MV-4-11 (cell line): ENCODE results near the gene SERPIND1.
"Not testable (repeated sequence)": the region's sequence is repeated elsewhere in the genome, so short reads cannot be mapped to it uniquely, and the experiment has no call there.

Experiments used
- DNase-seq: peaks from one replicate; lab custom pipeline; 2025; lab: John Stamatoyannopoulos, UW

SERPIND1 gene

DNA sequence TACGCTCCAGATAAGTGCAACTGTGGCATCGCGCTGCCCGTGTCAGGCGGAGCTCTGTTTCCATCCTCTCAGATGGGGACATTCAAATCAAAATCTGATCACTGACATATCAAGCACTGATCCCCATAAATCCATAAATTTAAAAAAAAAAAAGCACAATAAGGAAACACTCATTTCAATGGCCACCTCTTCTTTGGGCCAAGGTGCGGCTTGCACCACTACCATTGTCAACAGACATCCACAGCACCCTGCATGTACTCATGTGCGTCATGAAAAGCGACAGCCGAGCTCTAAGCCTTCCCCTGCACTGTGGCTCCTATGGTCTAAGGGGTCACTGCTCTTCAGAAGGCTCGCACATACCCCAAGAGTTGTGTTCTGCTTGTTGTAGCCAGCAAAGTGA lies 26.7 kb upstream of the SERPIND1 start:
- no peak for DNase-seq

DNA sequence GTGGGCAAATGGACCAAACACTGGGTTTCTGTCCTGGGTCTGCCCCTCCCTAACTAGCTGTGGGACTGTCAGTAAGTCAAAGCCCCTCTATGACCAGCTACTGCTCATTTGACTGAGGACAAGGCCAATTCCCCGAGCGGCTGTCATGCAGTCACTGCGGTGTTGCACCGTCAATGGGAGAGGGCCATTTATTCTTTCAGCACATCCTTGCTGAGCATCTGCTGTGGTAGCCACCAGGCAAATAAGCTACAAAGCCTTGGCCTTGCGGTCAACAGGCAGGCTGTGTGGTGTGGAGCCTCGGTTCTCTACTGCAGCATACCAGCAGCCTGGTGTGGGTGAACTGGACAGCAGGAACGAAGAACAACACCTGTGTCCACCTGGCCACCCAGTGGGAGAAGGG lies 25.8 kb upstream of the SERPIND1 start:
- no peak for DNase-seq

DNA sequence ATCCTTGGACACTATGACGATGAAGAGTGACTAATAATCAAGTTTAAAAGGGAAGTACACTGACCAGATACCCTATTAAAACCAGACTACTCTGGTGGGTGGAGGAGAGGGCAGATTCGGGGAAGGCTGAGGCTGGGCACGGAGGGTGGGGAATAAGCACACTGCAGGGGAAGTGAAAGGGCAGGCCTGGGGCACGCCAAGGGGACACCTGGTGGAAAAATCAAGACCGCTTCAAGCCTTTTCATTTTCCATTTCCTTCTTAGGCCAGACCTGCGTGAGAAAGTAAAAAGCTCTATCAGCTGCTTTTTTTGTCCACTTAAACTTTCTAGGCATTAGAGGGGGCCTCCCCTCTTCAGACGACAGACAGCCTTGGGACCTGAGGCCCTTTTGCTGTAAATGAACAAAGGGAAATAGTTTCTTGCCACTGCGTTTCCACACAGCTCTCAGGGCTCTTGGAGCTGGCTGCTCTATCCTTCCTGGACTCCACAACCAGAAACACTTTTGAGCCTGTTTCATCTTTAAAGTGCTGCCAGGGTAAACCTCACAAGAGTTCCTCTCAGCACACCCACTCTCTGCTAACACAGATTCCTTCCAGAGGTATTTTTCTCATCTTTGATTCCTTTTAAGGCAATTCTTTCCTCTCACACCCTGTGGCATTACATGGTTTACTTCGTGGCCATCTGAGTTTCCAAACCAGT lies 25.0 kb upstream of the SERPIND1 start:
- DNase-seq: peak; percentile 79

DNA sequence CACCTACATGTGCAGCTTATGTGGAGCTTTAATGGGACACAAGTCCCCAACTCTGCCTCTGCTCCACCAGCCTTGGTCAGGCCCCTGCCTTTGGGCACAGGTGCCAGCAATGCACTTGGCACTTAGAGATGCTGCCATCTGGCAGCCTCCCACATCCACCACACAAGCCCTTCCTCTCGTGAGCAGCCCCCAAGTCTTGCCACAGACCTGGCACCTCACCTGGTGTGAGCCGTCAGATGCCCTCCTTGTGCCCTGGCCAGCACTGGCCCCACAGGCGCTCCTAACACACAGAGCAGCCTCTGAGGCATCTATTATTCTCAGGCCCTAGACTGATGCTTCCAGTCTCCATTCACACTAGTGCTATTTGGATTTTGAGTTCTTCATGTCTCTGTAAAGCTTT lies 24.5 kb upstream of the SERPIND1 start:
- DNase-seq: no peak

DNA sequence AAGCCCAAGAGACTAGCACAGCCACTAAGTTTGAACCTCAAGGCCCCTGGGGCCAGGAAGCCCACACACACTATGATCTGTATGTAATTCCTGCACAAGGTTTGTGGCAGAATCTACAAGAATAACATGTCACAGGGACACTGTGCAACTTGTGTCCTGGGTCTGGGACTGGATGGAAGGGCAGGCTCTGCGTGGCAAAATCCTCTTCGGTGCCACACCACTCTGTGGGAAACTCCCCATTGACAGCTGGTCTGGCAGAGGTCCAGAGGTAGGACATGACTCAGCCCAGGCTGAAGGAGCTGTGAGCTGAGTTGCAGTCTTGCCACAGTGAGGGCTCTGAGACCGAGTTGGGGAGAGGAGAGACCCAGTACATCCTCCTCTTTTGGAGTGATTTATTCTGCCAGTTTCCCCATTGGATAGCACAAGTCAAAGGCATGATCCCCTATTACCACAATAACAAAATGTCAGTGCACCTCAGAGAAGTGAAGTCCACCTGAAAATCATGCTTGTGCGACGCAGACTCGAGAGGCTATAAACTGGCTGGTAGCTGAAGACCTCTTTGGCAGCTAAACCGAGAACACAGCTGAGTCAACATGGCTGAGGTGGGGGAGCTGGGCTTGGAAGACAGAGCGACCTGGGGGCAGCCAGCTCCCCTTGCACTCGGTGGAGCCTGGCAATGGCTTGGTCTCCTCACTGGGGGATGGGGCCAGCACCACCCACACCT lies 23.3 kb upstream of the SERPIND1 start:
- DNase-seq: peak; percentile 66

DNA sequence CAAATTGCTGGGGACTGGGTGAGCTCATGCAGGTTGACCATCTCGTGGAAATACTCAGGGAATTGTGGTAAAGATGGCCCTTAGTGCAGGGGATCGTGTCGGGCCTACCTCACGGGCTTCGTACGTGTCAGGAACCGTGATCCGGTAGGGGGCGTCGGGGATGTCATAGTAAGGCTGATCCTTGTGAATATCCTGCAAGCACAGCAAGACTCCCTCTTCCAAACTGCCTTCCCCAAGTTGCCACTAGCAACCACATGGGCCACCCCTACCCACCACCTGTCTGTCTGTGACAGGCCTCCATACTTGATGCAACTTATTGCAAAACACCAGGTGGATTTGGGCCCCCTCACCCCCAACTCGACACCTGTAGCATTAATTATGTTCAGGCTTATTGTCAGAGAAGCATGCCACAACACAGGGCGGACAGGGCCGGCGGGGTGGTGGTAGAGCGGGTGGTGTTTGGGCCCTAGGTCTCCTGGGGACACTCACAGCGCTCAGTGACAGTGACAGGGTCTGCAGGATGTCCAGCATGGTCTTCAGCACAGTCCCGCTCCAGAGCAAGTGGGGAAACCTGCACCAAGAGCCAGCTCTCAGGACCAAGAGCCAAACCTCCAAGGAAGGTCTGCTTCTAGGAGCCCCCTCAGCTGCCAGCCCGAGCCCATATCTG lies 22.6 kb upstream of the SERPIND1 start:
- no peak for DNase-seq

DNA sequence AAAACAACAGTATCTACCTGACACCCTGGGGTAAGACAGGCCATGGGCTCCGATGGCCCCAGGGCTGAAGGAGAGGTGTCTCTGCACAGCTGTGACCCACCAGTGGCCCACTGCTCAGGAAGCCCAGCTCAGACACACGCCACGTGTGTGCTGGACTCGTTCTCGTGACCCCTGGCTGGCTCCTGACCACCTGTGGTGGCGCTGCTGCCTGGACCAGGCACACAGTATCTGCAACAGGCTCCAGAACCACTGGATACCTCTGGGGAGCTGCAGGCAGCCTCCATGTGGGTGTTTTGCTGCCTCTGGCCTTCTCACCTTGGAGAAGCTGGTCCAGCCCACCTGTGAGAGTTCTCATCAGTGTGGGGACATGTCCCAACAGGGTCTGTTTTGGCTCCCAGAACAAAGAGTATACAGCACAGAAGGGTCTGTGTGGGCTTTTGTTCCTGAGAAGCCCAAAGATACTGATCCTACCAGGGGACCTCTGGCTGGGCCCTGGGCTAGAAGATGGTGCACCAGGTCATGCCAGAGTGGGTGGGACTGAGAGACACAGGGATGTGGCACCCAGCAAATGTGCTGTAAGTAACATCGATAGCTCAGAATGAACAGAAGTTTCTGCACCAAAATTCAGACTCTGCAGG lies 21.7 kb upstream of the SERPIND1 start:
- no peak for DNase-seq

DNA sequence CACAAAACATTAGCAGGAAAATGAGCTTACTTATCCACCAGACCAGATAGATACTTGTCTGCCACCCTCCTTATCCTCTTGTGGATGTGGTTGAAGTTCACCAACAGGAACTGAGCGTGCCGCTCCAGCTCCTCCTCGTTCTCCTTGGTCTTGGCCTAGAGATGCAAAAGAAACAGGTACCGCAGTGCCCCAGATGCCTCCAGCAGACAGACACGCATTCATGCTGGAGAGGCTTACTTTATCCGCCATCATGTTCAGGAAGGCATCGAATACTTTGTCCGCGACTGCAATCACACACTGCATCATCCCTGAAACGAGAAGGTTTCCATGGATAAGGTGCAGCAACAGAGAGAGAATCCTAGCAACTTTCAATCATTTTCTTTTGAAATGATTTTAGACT lies 21.0 kb upstream of the SERPIND1 start:
- no peak for DNase-seq

DNA sequence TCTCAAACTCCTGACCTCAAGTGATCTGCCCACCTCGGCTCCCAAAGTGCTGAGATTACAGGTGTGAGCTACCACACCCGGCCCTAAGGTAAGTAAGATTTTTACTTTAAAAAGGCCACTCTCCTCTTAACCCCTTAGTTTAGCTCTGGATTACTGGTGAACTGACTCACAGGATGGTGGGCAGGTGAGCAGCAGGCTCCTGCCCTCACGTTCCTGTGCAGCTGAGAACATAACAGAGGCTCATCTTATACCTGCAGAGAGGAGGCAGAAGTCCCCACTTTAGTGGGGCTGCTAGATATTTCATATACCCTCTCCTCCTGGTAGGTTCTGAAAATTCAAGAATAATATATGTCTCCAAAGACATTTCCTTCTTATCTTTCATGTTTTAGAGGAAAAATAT lies 17.1 kb upstream of the SERPIND1 start:
- no peak for DNase-seq

DNA sequence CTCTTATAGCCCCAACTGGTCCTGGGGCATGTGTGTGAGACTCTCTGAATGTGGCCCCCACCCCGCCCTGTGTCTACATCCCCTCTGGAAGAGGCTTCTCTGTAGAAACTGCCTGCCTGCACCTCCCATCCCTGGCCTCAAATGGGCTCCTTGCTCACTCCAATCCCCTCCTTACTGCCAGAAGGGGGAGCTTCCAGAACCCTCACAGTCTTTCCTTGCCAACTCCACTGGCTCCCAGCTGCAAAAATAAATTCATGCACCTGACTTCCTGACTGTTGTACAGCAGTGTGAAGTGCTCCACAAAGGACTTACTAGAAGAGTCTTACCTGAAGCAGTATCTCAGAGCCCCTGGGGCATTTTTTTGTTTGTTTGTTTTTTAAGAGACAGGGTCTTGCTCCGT lies 15.2 kb upstream of the SERPIND1 start:
- no peak for DNase-seq

DNA sequence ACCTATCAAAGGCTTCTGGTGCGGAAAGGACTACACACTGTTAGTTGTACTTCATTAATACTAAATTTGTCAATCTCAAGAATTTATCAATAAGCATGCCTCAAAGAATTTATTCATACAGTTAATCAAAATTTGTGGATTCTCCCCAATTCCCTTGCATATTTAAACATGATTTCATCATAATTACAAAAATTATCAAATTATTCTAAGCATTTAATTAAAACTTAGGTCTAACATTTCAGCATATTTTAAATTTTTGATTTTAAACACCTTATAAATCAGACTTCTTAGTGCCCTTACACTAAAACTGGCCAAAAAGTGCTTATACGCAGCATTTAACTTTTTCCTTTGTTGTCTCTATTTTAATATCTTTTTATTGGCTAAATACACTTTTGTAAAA lies 13.8 kb upstream of the SERPIND1 start:
- DNase-seq: no peak

DNA sequence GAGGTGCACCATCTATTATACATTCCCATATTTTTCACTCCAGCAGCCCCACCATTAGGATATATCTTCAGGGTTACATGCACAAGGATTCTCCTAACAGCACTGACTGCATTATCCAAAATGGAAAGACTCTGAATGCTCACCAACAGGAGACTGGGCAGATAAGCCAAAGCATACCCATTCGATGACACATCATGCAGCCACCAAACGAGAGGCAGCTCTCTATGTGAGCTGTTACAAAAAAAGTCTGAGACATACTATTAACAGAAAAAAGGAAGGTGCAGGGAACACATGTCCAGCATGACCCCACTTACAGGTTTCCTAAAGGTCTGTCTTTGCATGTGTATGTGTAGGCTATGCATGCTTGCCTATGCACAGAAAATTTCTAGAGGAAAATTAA lies 12.4 kb upstream of the SERPIND1 start:
- no peak for DNase-seq

DNA sequence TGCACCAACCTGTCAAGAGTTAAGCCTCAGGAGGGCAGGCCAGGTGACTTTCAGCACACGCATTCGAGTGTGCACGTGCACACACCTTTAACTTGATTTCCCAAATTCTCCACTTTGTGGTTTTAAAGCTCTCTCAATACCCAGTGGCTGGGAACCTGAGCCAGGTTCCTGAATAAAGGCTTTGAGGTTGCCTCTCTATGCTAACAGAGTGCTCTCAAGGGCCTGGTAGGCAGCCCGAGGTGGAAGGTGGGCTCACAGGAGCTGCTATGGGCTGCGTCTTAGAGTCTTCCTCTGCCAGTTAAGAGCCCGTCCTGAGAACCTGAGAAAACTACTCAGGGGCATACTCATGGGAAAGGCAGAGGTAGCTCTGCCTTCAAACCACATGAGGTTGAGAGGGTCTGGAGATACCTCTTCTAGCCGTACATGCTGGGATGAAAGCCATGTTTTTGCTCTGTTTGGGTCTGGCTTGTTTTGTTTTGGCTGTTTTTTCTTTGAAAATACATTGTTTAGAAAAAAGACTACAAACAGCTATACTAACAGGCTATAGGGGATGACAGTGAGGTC lies 11.6 kb upstream of the SERPIND1 start:
- DNase-seq: no peak

DNA sequence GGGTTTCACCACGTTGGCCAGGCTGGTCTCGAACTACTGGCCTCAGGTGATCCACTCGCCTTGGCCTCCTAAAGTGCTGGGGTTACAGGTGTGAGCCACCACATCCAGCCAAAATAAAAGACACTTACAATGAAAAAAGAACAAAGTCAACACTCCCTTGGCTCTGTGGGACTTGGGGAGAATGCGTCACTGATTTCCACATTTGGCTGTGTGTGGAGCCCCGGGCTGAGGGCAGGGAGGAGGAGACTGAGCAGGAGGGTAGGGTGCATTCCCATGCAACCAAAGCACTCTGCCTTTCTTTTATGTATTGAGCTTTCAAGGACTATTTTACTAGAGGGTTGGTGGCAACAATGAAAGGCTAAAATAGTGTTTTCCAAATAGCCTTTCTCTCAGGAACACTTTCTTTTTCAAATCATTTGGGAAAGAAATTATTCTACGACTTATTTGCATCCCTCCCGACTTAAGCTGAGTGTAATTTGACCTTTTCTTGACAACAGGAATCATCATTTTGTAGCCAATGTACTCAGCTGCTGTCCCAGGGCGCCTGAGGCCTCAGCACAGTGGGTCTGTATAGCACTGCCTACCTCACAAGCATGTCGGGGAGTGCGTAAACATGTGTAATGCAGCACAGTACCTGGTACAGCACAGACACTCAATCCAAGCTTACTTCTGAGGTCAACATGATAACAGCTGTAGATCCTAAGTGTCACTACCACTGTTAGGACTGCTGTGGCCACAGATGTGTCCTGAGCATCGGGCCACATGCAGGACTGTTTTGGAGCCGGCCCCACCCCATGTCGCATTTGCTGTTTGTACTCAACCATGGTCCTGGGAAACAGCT lies 10.1 kb upstream of the SERPIND1 start:
- DNase-seq: no peak

DNA sequence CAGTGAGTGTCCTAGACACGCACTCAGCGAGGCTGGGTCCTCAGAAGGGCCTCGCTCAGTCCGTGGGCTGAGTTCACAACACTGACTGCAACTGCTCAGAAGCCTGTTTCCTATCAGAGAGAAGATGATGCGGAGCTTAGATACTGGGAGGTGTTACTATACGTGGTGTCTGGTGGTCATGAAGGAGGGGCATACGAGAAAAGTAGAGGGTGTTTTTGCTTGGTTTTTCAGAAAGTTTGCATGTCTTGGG lies 9.5 kb upstream of the SERPIND1 start:
- no peak for DNase-seq

DNA sequence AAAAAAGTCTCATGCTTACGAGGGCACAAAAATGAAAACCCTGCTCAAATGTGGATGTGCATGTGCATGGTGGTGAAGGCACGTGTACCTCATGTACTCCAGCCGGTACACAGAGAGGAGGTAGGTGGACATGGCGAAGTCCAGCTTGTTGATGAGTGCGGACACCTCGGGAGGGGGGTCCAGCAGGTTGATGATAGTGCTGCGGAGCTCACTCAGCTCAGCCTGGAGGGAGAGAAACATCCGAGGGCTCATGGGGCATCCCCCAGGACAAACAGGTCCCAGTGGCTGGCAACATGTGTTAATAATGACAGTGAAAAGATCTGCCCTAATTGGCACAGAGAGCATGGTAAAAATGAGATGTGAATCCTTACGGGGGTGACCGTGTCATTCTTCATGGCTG lies 9.2 kb upstream of the SERPIND1 start:
- DNase-seq: no peak

DNA sequence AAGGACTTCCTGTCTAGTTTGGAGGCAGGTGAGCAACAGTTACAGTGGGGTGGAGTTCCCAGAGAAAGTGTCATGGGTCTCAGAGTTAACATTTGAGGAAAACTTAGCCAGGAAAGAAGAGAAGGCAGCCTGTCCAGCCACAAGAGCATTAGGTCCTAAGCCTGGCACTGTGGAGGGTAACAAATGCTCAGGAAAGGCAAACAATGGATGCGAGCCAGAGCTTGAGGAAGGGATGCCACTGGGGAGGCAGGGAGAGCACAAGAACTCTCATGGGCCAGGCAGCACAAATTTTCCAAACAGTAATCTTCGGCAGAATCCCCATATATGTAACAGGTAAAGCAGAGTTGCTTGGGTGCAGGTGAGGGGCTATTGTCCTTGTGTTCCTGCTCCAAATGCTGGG lies 8.0 kb upstream of the SERPIND1 start:
- no peak for DNase-seq

DNA sequence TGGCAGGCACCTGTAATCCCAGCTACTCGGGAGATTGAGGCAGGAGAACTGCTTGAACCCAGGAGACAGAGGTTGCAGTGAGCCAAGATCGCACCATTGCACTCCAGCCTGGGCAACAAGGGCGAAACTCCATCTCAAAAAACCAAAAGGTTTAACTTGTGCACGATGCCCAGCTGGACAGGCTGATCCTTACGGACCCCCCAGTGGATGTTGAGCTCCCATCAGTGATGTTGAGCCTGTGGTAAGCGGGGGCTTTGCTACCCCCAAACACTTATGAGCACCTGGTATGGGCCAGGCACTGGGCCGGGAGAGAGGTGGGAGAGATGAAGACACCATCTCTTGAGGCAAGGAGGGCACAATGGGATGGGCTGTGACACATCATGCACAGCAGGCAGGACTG lies 7.4 kb upstream of the SERPIND1 start:
- DNase-seq: no peak

DNA sequence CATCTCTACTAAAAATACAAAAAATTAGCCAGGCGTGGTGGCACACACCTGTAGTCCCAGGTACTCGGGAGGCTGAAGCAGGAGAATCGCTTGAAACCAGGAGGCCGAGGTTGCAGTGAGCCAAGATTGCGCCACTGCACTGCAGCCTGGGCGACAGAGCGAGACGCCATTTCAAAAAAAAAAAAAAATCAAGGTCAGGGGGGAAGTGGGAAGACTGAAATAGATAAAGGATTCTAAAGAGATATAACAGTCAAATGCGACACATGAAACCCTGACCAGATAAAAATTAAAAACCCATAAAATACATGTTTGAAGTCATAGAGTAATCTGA lies 4.5 kb upstream of the SERPIND1 start:
- DNase-seq: not testable (repeated sequence)

DNA sequence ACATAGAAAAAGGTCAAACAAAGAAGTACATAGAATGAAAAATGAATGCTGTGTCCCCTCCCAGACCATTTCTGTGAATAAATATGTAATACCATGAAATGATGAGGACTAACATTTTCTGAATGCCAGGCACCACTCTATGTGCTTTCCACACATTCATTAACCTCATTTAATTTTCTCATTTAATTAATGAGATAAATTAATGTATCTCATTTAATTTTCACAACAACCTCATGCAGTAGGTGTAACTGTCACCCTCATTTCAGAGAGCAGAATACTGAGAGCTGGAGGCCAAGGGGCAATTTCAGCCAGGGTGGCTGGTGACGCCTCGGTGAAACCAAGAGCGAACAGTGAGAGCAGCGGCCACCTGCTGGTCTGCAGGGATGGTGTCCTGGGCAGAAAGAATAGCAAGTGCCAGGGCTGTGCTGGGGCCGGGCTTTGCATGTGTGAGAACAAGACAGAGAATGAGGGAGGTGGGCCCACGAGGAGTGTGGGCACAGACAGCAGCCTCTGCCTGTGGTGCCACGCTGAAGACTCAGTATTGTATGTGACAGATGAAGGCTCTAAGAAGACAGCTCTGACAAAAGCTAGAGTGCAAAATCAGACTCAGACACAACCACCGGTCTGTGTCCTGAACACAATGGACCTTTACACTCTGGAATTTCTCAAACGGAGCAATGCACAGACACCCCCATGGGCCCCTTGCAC lies 1.8 kb upstream of the SERPIND1 start:
- DNase-seq: no peak

DNA sequence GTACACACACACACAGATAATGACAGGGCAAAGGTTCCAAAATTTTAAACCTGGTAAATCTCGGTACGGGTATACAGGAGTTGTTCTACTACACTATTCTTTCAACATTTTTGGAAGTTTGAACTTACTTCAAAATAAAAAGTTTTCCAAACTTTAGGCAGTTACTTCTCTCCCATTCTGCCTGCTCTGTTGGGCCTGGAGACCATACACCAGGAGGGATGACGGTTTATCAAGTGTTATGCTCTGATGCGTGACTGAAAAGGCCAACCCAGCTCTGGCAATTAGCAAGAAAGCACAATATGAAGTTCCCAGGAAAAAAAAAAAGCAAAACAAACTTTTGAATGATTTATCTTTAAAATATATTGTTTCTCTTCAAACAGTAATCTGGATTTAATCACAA lies 969 bp downstream of the SERPIND1 start:
- DNase-seq: no peak
